Activated CD8-positive, alpha-beta T cell treated with anti-CD3 and anti-CD28 coated beads for 36 hours (primary cell): ENCODE data around the gene TRIM63. TPM values are rescaled to one million over a fixed set of nuclear protein-coding genes. Genes with fewer than 3 reads are reported as not detected.

Experiments used
- ATAC-seq: fragments of 200-7000 bp; cut with Tn5 transposase; one replicate; pipeline ENCODE4 v1.10.0; 2021; ENCODE audit warnings: mild to moderate bottlenecking, moderate library complexity
- CTCF ChIA-PET: fragments of 350-600 bp; sonication (Branson Sonifier 250); formaldehyde crosslinking; loops from one replicate; lab custom pipeline; 2021; ENCODE audit warnings: antibody characterized with exemption; lab: Charles Lee
- POLR2A ChIA-PET: fragments of 350-600 bp; sonication (Branson Sonifier 250); formaldehyde crosslinking; loops from one replicate; lab custom pipeline; 2021; ENCODE audit warnings: antibody characterized with exemption; lab: Charles Lee
- DNase-seq: peaks from one replicate; pipeline ENCODE4 v3.0.0-alpha.2; 2020
- H3K27ac Mint-ChIP-seq: one replicate; pipeline ENCODE4 v1.8.0; 2021; ENCODE audit warnings: mild to moderate bottlenecking, mixed read lengths
- H3K27me3 Mint-ChIP-seq: one replicate; pipeline ENCODE4 v1.8.0; 2021; ENCODE audit warnings: mixed read lengths
- H3K36me3 Mint-ChIP-seq: one replicate; pipeline ENCODE4 v1.8.0; 2021; ENCODE audit warnings: low read depth, mixed read lengths
- H3K4me1 Mint-ChIP-seq: one replicate; pipeline ENCODE4 v1.8.0; 2021; ENCODE audit warnings: low read depth, mixed read lengths
- H3K4me3 Mint-ChIP-seq: one replicate; pipeline ENCODE4 v1.8.0; 2021; ENCODE audit warnings: mild to moderate bottlenecking, moderate library complexity, mixed read lengths
- H3K9me3 Mint-ChIP-seq: one replicate; pipeline ENCODE4 v1.8.0; 2021; ENCODE audit warnings: mixed read lengths
- intact Hi-C: fragments of 100-400 bp; cut with micrococcal nuclease; formaldehyde crosslinking; loops from one replicate; pipeline ENCODE4 v1.10.0; 2022
- total RNA-seq, 2 experiments: library from RNA; stranded (reverse); gene quantifications; one replicate each; pipeline ENCODE4 v1.2.3, GENCODE V29; 2021
- TF ChIP-seq, protein P1 (sequence below): fragments of 200-600 bp; IDR thresholded peaks from one replicate; pipeline ENCODE4 v1.8.0; 2022; ENCODE audit warnings: antibody characterized with exemption, mild to moderate bottlenecking

Gene TRIM63
- total RNA-seq, 2 experiments from 2014 or later: 0.18 TPM; not detected in 1

DNA sequence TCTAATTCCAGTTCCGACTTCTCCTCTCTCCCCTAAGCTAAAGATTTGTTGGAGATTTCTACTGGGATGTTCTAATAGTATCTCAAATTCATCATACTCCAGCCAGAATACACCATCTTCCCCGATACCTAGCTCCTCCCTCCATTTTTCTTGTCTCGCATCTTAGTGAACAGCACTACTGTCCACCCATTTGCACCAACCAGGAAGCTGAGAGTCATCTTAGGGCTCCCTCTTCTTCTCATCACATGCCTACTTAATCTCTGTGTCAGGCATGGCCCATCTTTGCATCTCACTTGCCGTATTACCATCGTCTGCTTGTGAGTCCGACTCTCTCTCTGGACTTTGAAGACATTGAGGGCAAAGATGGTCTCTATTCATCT, 3.5 kb upstream of the TRIM63 start:
- no peaks in the 10 kb centered on the region for H3K4me1 Mint-ChIP-seq
- intact Hi-C loops: no loop called here
- POLR2A ChIA-PET: no interaction called here
- no peak for DNase-seq
- peaks cover 12% of the 10 kb centered on the region for H3K27me3 Mint-ChIP-seq
- CTCF ChIA-PET: interaction anchor here (1.0 to 1.3 kb wide), 3 partner anchors 35 to 99 kb away, joined by 4 to 5 read pairs (median 4); partner anchors contain the start of gene ZNF593
- no peak overlapping the region for H3K4me3 Mint-ChIP-seq
- H3K36me3 Mint-ChIP-seq: no peaks in the 10 kb centered on the region
- no peaks in the 10 kb centered on the region for H3K9me3 Mint-ChIP-seq
- ATAC-seq: no peak
- TF ChIP-seq, protein P1, sequence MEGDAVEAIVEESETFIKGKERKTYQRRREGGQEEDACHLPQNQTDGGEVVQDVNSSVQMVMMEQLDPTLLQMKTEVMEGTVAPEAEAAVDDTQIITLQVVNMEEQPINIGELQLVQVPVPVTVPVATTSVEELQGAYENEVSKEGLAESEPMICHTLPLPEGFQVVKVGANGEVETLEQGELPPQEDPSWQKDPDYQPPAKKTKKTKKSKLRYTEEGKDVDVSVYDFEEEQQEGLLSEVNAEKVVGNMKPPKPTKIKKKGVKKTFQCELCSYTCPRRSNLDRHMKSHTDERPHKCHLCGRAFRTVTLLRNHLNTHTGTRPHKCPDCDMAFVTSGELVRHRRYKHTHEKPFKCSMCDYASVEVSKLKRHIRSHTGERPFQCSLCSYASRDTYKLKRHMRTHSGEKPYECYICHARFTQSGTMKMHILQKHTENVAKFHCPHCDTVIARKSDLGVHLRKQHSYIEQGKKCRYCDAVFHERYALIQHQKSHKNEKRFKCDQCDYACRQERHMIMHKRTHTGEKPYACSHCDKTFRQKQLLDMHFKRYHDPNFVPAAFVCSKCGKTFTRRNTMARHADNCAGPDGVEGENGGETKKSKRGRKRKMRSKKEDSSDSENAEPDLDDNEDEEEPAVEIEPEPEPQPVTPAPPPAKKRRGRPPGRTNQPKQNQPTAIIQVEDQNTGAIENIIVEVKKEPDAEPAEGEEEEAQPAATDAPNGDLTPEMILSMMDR: no peak
- H3K27ac Mint-ChIP-seq: no peak overlapping the region

DNA sequence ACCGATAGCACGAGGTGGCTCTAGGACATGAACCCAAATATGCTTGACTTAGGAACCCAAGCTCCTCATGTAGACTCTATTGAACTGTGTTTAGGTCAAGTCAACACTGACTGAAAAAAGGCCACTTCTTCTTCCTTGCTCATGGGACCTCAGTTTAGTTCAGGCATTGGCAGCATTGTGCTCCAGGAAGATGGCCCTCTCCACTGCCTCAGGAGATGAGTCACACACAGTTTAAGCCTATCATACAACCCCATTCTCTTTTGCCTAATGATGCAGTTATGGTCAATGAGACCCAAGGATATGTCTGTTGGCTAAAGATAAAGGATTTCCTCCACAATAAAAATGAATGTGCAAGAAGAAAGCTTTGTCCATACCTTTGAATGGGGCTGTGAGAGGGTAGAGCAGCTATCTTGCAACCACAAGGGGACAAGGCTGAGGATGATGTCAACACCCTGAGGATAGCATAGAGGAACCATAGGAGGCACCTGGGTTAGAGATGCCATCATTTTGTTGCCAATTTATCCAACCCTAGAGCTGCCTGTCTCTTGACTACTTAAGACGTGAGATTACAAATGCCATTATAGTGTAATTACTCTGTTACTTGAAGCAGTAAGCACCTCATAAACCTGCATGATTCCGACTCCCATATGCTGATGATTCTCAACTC, 3.0 kb upstream of the TRIM63 start:
- Mint-ChIP-seq H3K27me3 (peaks cover 11% of the 10 kb centered on the region), H3K27ac (no peak overlapping the region)

DNA sequence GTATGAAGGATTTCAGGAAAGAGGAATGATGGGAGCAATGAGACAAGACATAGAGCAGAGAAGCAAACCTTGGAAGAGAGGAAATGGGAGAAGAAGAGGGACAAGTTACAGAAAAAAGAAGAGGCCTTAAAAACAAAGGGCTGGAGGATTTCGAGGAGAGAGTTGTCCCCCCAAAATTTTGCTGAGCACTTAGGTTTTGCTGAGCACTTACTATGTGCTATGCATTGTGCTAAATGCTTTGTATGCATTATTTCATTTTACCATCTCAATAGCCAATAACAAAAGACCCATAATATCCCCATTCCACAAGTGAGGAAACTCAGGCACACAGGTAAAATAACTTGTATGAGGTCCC, 2.5 kb upstream of the TRIM63 start:
- H3K4me3 Mint-ChIP-seq: no peak overlapping the region
- H3K36me3 Mint-ChIP-seq: no peaks in the 10 kb centered on the region
- no peaks in the 10 kb centered on the region for H3K9me3 Mint-ChIP-seq
- POLR2A ChIA-PET: no interaction called here
- intact Hi-C loops: no loop called here
- H3K27me3 Mint-ChIP-seq: peaks cover 11% of the 10 kb centered on the region
- no peak for DNase-seq
- no peak for ATAC-seq
- no peaks in the 10 kb centered on the region for H3K4me1 Mint-ChIP-seq
- TF ChIP-seq, protein P1: no peak
- CTCF ChIA-PET: interaction anchor here (1.0 to 1.3 kb wide), 2 partner anchors 34 to 100 kb away, joined by 4 to 5 read pairs; partner anchors contain the start of gene ZNF593
- no peak overlapping the region for H3K27ac Mint-ChIP-seq

More for the DNA sequence above, 3.0 kb upstream of the TRIM63 start:
- TF ChIP-seq, protein P1: no peak
- H3K36me3 Mint-ChIP-seq: no peaks in the 10 kb centered on the region
- POLR2A ChIA-PET: no interaction called here
- no peaks in the 10 kb centered on the region for H3K9me3 Mint-ChIP-seq
- no peak overlapping the region for H3K4me3 Mint-ChIP-seq
- no peaks in the 10 kb centered on the region for H3K4me1 Mint-ChIP-seq
- DNase-seq: no peak
- intact Hi-C loops: no loop called here
- CTCF ChIA-PET: interaction anchor here (1.0 to 1.3 kb wide), 3 partner anchors 34 to 99 kb away, joined by 4 to 5 read pairs (median 4); partner anchors contain the start of gene ZNF593
- no peak for ATAC-seq

DNA sequence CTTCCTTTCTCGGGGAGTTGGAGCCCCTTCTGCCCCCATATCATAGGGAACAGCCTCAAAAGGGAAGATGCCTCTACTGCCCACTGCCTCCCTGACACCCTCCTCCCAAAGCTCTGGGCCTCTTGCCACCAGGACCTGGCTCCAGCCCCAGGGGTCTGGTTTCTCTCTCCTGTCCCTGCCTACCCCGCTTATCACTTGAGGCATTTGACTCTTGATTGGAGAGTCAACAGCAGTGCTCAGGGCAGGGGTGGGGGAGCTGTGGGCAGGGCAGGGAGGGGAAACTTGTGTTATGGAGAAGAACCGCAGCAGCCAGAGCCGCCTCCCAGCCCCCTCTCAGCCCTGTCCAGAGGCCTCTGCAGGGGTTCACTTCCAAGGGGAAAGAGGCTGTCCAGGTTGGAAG, 573 bp downstream of the TRIM63 start:
- TF ChIP-seq, protein P1: no peak
- Mint-ChIP-seq H3K27me3 (peaks cover 2% of the 10 kb centered on the region), H3K4me3 (no peak overlapping the region), H3K4me1 (no peaks in the 10 kb centered on the region), H3K27ac (no peak overlapping the region), H3K9me3 (no peaks in the 10 kb centered on the region), H3K36me3 (no peaks in the 10 kb centered on the region)
- intact Hi-C loops: no loop called here
- DNase-seq (no peak), ATAC-seq (no peak)
- POLR2A ChIA-PET: interaction anchor here (1.3 kb wide), 1 partner anchor 26 kb away, joined by 3 read pairs; no protein-coding TSS in a partner anchor
- CTCF ChIA-PET: interaction anchor here (1.0 kb wide), 1 partner anchor 32 kb away, joined by 3 read pairs; no protein-coding TSS in a partner anchor

DNA sequence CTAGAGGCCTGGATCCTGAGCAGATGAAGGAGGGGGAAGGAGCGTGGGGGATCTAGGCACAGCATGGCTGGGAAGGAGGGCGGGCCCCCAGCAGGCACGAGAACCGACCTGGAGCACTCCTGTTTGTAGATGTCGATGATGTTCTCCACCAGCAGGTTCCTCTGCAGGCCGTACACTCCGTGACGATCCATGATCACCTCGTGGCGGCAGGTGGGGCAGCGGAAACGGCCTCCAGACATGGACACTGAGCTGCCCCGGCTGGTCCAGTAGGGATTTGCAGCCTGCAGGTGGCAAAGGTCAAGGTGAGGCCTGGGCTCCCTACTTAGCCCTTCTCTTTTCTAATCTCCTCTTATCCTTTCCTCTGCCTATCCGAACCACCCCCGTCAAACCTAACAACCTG, 1.3 kb downstream of the TRIM63 start:
- TF ChIP-seq, protein P1: no peak
- intact Hi-C loops: no loop called here
- Mint-ChIP-seq H3K36me3 (no peaks in the 10 kb centered on the region), H3K27me3 (peaks cover 2% of the 10 kb centered on the region), H3K4me3 (no peak overlapping the region), H3K4me1 (no peaks in the 10 kb centered on the region), H3K27ac (no peak overlapping the region), H3K9me3 (no peaks in the 10 kb centered on the region)
- no peak for ATAC-seq
- no peak for DNase-seq
- POLR2A ChIA-PET: interaction anchor here (1.3 kb wide), 1 partner anchor 25 kb away, joined by 3 read pairs; no protein-coding TSS in a partner anchor
- CTCF ChIA-PET: interaction anchor here (1.0 to 2.2 kb wide), 3 partner anchors 30 to 69 kb away, joined by 3 to 5 read pairs (median 3); partner anchors contain the start of gene PAFAH2
